ENCODE data around the gene PRSS38. TPM values are rescaled to one million over a fixed set of nuclear protein-coding genes. Genes with fewer than 3 reads are reported as not detected.

Gene PRSS38
- total and polyA plus RNA-seq, 2 donors (not counting 3 experiments of a cell fraction or from before 2014, with no cell fraction given): not detected

DNA sequence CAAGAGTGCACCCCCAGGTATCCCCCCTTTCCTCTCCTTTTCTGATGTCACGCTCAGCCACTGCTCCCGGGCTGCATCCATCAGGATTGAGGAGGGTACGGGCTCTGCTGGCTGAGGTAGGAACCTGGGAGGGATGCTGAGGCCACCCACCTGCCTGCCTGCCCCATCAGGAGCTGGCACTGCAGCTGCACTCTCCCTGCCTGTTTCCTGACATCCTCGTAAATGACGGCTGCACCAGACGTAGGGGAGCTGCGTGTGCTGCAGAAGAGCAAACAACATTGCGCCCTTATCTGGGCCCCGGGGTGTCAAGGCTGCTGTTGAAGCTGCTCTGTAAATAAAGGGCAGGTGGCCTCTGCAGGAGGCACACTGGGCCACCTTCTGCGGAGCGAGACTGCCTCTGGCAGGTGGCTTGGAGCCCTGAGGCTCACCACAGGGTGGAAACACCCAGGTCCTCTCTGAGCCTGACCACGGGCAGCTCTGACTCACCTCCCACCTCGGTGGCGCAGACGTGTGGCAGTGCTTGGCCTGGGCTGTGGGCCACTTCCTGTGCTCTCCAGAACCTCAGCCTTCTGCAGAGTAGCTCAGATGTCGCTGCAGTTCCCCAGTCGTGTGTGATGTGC, 49.4 kb upstream of the PRSS38 start:
- BruUV-seq (replicated peaks): no TSS peak
- H3K4me1 ChIP-seq (ENCODE audit: control insufficient read depth, extremely low read depth, insufficient read depth, low read length): peaks cover 4% of the 10 kb centered on the region
- peaks cover 0 to 25% of the 10 kb centered on the region in 2 experiments for H3K36me3 ChIP-seq (ENCODE audit: control insufficient read depth in 2 of 2, extremely low read depth in 1 of 2, insufficient read depth in 2 of 2, low read length in 2 of 2)
- dilution Hi-C loops (cut with MboI; ENCODE audit: extremely low pct_ligation_motif_present, low sequenced_read_pairs): no loop called here
- no peaks in the 10 kb centered on the region for H3K9me3 ChIP-seq (replicated peaks; ENCODE audit: control insufficient read depth, insufficient read depth, low read length)
- no peaks in the 10 kb centered on the region for H3K79me2 ChIP-seq (ENCODE audit: control insufficient read depth, insufficient read depth, low read length)
- FAIRE-seq (no peak), DNase-seq (ENCODE audit: low read depth, low spot score) (no peak)
- TF ChIP-seq EZH2 (IDR thresholded peaks at IDR 0.05; ENCODE audit: borderline replicate concordance, low read depth, low read length, severe bottlenecking) (no peak), GATA2 (IDR thresholded peaks at IDR 0.05; ENCODE audit: insufficient read depth, insufficient read length, low read depth, low read length) (no peak), POLR2AphosphoS5 (IDR thresholded peaks at IDR 0.05; ENCODE audit: insufficient read depth, low read depth, low read length) (no peak), MYC (IDR thresholded peaks at IDR 0.05; ENCODE audit: low read depth, low read length) (no peak), FOS (IDR thresholded peaks at IDR 0.05; ENCODE audit: borderline replicate concordance, insufficient read depth, low read length) (no peak), POLR2A (IDR thresholded peaks at IDR 0.05; ENCODE audit: low read depth, low read length) (no peak), JUN (IDR thresholded peaks at IDR 0.05; ENCODE audit: borderline replicate concordance, insufficient read depth, insufficient read length, low read depth) (no peak)
- TF ChIP-seq, protein P1, sequence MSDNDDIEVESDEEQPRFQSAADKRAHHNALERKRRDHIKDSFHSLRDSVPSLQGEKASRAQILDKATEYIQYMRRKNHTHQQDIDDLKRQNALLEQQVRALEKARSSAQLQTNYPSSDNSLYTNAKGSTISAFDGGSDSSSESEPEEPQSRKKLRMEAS (IDR thresholded peaks at IDR 0.05; ENCODE audit: insufficient read depth, insufficient read length): no peak
- TF ChIP-seq, protein P2, sequence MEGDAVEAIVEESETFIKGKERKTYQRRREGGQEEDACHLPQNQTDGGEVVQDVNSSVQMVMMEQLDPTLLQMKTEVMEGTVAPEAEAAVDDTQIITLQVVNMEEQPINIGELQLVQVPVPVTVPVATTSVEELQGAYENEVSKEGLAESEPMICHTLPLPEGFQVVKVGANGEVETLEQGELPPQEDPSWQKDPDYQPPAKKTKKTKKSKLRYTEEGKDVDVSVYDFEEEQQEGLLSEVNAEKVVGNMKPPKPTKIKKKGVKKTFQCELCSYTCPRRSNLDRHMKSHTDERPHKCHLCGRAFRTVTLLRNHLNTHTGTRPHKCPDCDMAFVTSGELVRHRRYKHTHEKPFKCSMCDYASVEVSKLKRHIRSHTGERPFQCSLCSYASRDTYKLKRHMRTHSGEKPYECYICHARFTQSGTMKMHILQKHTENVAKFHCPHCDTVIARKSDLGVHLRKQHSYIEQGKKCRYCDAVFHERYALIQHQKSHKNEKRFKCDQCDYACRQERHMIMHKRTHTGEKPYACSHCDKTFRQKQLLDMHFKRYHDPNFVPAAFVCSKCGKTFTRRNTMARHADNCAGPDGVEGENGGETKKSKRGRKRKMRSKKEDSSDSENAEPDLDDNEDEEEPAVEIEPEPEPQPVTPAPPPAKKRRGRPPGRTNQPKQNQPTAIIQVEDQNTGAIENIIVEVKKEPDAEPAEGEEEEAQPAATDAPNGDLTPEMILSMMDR (IDR thresholded peaks at IDR 0.05; ENCODE audit: extremely low read depth in 1 of 2, insufficient read depth in 1 of 2, low read depth in 1 of 2, low read length in 2 of 2): no peak
- no peaks in the 10 kb centered on the region for H3K27me3 ChIP-seq (ENCODE audit: control insufficient read depth in 2 of 2, insufficient read depth in 2 of 2, low read length in 2 of 2)
- H4K20me1 ChIP-seq (replicated peaks; ENCODE audit: control insufficient read depth, extremely low read depth, insufficient read depth, low read length): no peaks in the 10 kb centered on the region
- H3K9me1 ChIP-seq (replicated peaks; ENCODE audit: control insufficient read depth, extremely low read depth, insufficient read depth, low read length): no peaks in the 10 kb centered on the region
- ChIA-PET CTCF (interaction anchor here (1.2 to 1.6 kb wide), 2 partner anchors 179 to 187 kb away, joined by 3 to 6 read pairs; no protein-coding TSS in a partner anchor), POLR2A (no interaction called here)
- no peak overlapping the region for H3K27ac ChIP-seq (ENCODE audit: insufficient read depth, low read depth, low read length)
- no peak overlapping the region for H3K4me2 ChIP-seq (ENCODE audit: insufficient read depth, low read length)
- no peak overlapping the region for H3K9ac ChIP-seq (replicated peaks; ENCODE audit: extremely low read depth, insufficient read depth, low read length)
- intact Hi-C loops (cut with micrococcal nuclease): no loop called here
- no peak overlapping the region for H2AFZ ChIP-seq (ENCODE audit: low read depth, low read length)
- no peak overlapping the region for H3K4me3 ChIP-seq (replicated peaks in 1 of 3; ENCODE audit: insufficient read depth in 1 of 3, low read depth in 1 of 3, low read length in 3 of 3)
